Measurements from ENCODE around the gene CBARP. TPM values are rescaled to one million over a fixed set of nuclear protein-coding genes. Genes with fewer than 3 reads are reported as not detected.

CBARP gene
- total and polyA plus RNA-seq, 9 of the 15 experiments (the other 6 are each of a cell fraction or from before 2014, with no cell fraction given): 0.03 to 8.9 (median 1.2) TPM; not detected in 1

GRCh38 chr19:1274081-1274851 lies 36.5 kb upstream of the CBARP start (continued):
- TF ChIP-seq TSHZ1 (CRISPR knock-in tag; IDR thresholded peaks at IDR 0.05) (no peak; the same call in 1 of the 2 replicates), CBFA2T2 (conservative IDR thresholded peaks at IDR 0.05) (no peak), NR3C1 (CRISPR knock-in tag; IDR thresholded peaks at IDR 0.05) (no peak), KAT2B (IDR thresholded peaks at IDR 0.05; ENCODE audit: low read depth, low read length) (no peak), KLF1 (tag; IDR thresholded peaks at IDR 0.05) (no peak), NFYB (IDR thresholded peaks at IDR 0.05; ENCODE audit: extremely low read depth, insufficient read length) (no peak), RHOXF2B (CRISPR knock-in tag; conservative IDR thresholded peaks at IDR 0.05) (no peak), RUNX1 (IDR thresholded peaks at IDR 0.05; ENCODE audit: low read depth) (no peak), E2F4 (CRISPR knock-in tag; IDR thresholded peaks at IDR 0.05; ENCODE audit: low read depth) (no peak), PCBP2 (IDR thresholded peaks at IDR 0.05; ENCODE audit: low read depth, low read length, poor library complexity, severe bottlenecking) (no peak), HBP1 (CRISPR knock-in tag; IDR thresholded peaks at IDR 0.05) (0 out of 2 replicates have a peak, but pooled peaks have one; percentile 3), ZNF175 (CRISPR knock-in tag; IDR thresholded peaks at IDR 0.05; ENCODE audit: low read depth) (no peak), NKRF (IDR thresholded peaks at IDR 0.05; ENCODE audit: borderline replicate concordance) (no peak), CREB3 (tag; conservative IDR thresholded peaks at IDR 0.05; ENCODE audit: low read depth) (no peak), ETV1 (tag; conservative IDR thresholded peaks at IDR 0.05; ENCODE audit: low read depth) (0 out of 2 replicates have a peak, but pooled peaks have one; percentile 36), FOXJ2 (tag; IDR thresholded peaks at IDR 0.05) (no peak), RBM14 (IDR thresholded peaks at IDR 0.05; ENCODE audit: borderline replicate concordance, insufficient read depth, low read depth, low read length) (peak; percentile 1; the same call in 1 of the 2 replicates), MECOM (CRISPR knock-in tag; IDR thresholded peaks at IDR 0.05) (no peak)

All from K562 (cell line).